Prostate gland (tissue), 2 donors: ENCODE data around the gene LY86.

Experiments
- CTCF ChIP-seq, 4 experiments: fragments of 200-600 bp in 2 of 4; fragments of 450-650 bp in 2 of 4; sonication (generic) in 2 of 4; IDR thresholded peaks; 1 replicate in 3 of 4; 2 replicates in 1 of 4; pipeline ENCODE4 v1.5.1; 2016 to 2019; ENCODE audit warnings: antibody characterized with exemption in 4 of 4, mild to moderate bottlenecking in 2 of 4, moderate library complexity in 2 of 4
- POLR2A ChIP-seq: fragments of 450-650 bp; IDR thresholded peaks from one replicate; pipeline ENCODE4 v1.6.1; 2016; ENCODE audit warnings: antibody characterized with exemption, mild to moderate bottlenecking

- no peak for TF ChIP-seq CTCF (IDR thresholded peaks at IDR 0.05)
- no peak for TF ChIP-seq POLR2A
These were observed 98.5 kb downstream of the LY86 start for GRCh38 chr6:6686748-6687601.
